HUDEP-2 (cell line): ENCODE results near the gene EML6.
"Not testable (repeated sequence)": the region's sequence is repeated elsewhere in the genome, so short reads cannot be mapped to it uniquely, and the experiment has no call there.

Experiments
- DNase-seq, 76 experiments: peaks; one replicate each; lab custom pipeline; 2025; ENCODE audit not compliant: unreplicated experiment in 76 of 76; lab: John Stamatoyannopoulos, UW

EML6 gene

DNA sequence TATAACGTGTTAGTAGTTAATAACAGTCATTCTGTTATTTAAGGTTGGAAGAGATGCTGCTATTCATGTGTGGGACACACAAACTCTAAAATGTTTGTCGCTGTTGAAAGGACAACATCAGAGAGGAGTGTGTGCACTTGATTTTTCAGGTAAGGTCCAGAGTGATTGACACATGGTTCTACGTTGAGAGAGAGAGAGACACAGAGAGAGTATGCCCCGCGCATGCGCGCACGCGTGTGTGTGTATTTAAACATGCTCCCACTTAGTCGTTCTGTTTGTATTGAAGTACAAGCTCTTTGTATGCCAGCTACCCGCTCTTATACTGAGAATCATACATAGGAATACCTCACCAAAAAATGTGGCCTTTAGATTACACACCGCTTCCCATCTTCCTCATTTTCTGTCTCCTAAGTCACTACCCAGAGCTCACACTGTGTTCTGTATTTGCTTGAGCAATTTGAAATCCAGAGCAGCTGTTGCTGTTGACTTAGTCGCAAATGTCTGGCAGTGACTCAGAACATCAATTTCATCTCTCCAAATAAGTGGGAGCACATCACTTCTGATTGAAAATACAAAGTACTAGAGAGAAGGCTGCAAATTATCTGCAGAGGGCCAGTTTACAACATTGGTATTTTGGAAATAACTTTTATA is 148.1 kb downstream of the EML6 start:
- DNase-seq, result no peak

- no peak for DNase-seq
These were observed 149.3 kb downstream of the EML6 start for GRCh38 chr2:54872780-54873179.

DNA sequence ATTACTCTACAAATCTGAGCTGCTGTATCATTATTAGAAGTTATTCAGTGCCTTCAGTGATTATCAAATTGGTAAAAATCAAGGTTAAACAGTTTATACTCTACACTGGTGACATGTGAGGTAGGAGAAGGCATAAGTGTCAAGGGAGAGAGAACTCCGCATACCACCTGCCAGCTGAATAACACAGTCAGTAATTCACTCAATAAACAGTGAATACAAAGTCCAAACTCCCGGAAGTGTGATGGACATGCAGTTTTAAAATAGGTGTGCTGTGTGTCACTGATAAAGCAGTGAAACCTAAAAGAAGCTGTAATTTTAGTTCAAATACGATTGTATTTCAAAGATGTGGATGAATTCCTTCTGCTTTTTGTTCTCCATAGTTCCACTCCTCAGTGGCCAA is 149.8 kb downstream of the EML6 start:
- not testable (repeated sequence) for DNase-seq

DNA sequence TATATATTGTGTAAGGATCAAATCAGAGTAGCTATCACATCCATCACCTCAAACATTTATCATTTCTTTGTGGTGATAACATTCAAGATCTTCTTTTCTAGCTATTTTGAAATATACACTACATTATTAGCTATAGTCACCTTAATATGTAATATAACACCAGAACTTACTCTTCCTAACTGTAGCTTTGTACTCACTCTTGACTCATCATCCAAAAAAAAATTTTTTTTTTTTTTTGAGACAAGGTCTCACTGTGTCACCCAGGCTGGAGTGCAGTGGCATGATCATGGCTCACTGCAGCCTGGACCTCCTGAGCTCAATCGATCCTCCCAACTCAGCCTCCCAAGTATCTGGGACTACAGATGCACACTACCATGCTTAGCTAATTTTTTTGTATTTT is 153.3 kb downstream of the EML6 start:
- DNase-seq, result no peak

- no peak for DNase-seq
These were observed 154.7 kb downstream of the EML6 start for GRCh38 chr2:54878182-54878581.

GRCh38 chr2:54879032-54879431 is 155.6 kb downstream of the EML6 start:
- no peak for DNase-seq

DNA sequence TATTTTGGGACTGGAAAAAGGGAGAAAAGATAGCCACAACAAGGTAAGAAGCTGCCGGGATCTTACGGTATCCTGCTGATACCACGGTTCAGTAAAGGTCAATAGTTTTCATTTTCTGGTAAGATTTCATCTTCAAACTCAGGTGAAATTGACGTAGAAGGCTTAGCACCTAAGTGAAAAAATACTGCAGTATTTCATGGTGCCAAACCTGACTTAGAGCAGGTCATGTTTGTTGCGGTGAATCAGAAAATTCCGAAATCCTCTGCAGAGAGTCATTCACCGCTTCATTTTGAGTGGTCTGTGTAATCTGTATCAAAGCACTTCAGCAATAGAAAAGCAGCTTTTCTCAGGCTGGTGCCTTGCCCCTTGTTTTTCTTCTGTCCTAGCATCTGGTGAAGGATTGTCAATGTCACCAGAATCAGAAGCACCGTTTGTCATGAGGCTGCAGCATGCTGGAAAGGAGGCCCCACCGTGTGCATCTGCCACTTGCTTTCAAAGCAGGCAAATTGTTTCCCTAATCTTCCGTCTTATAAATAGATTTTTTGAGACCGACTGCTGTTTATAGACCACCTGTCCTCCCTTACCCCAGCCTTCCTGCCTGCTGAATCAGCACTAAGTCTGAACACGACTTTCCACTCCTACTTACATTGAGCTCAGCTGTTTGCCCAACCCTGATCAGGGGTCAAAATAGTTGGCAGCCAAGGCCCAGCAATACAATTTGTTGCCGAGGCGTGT is 156.3 kb downstream of the EML6 start:
- no peak for DNase-seq

DNA sequence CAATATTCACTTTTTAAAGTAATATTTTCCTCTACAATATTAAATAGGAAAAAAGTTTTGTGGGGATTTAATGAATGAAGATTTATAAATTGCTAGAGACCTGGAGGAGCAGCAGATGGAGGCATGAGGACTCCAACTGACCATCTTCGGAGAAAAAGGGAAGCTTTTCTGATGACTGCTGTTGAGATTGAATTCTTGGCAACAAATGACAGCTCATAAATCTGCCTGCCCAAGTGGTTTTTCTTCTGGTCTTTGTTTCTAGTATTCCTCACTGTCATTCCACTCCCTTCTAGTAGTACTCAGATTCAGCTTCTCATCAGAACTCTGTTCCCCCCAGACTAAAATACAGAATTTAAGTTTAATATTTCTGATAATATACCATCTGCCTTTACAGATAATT is 157.0 kb downstream of the EML6 start:
- no peak for DNase-seq

DNA sequence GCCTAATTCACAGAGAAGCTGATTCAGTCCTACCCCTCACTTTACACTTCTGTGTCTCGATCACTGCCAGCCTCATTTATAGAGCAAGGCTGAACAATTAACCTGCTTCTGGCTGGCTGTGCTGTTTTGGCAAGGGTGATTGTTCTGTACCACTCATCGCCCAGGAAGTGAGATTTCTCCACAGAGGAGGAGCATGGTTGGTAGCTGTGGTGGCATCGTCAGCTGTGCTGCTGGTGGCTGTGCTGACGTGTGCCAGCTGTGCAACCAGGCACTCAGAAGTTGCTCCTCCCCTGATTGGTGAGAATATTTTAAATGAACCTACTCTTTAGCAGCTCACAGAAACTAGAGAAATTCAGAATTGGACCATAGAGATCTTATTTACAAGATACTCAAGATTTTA is 158.3 kb downstream of the EML6 start:
- DNase-seq, result no peak

DNA sequence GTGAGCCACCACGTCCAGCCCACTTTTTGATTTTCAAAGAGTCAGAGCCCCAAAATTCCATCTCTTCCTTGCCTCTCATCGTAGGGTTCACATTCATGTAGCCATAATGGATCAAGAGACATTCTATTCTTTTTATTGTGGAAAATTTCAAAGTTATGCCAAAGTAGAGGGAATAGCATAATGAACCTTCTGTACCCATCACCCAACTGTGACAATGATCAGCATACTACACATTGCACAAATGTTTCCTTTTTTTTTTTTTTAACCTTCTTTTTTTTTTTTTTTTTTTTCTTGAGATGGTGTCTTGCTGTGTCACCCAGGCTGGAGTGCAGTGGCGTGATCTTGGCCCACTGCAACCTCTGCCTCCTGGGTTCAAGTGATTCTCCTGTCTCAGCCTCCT is 162.4 kb downstream of the EML6 start:
- DNase-seq, result no peak

- no peak for DNase-seq
These were observed 164.5 kb downstream of the EML6 start for GRCh38 chr2:54887850-54888545.

- no peak for DNase-seq
These were observed 165.6 kb downstream of the EML6 start for GRCh38 chr2:54889053-54889452.

DNA sequence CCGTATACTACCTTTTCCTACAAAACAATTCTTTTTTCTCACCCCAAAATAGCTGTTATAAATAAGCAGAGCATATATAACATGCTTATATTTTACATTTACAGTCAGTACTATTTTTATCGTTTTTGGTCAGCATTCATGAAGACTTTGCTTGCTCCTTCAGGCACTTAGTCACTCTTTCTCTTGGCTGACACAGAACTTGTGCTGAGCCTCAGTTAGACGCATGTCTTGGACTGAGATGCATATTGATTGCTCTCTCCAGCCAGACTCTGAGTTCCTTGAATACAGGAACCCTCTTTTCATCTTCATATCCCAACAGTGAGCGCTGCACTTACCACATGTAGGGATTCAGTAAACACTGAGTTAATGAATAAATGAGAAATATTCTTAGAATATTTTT is 168.4 kb downstream of the EML6 start:
- DNase-seq, result no peak

DNA sequence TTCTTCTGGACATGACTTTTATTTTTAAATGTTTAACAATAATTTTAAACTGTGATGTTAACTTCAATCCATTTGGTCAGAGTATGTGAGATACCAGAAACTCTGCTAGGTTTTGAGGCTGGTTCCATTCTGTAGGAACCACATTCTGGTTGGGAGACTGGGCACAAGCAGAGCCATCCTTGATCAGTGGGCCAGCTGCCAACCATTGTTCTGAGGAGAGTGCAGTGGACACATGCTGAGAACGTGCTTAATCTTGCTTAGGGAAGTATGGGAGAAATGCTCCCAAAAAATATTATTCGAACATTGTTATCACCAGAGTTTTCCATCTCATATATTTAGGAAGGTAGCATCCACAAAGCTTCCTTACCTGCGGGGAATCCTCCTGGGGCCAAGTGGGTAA is 171.0 kb downstream of the EML6 start:
- no peak for DNase-seq

DNA sequence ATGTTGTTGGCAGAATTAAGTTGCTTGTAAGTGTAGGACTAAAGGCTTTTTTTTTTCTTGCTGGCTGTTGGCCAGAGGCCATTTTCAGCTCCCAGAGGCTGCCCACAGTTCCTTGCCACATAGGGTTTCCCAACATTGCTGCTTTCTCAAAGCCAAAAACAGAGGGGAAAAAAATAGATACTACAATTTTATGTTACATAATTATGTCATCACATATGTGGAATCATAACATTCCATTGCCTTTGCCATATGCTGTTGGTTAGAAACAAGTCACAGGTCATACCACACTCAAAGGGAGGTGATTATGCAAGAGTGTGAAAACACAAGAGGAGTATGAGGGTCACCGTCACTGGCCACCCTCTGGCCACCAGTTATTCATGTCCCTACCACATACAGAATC is 172.3 kb downstream of the EML6 start:
- no peak for DNase-seq

GRCh38 chr2:54897420-54898310 is 174.2 kb downstream of the EML6 start:
- no peak for DNase-seq

DNA sequence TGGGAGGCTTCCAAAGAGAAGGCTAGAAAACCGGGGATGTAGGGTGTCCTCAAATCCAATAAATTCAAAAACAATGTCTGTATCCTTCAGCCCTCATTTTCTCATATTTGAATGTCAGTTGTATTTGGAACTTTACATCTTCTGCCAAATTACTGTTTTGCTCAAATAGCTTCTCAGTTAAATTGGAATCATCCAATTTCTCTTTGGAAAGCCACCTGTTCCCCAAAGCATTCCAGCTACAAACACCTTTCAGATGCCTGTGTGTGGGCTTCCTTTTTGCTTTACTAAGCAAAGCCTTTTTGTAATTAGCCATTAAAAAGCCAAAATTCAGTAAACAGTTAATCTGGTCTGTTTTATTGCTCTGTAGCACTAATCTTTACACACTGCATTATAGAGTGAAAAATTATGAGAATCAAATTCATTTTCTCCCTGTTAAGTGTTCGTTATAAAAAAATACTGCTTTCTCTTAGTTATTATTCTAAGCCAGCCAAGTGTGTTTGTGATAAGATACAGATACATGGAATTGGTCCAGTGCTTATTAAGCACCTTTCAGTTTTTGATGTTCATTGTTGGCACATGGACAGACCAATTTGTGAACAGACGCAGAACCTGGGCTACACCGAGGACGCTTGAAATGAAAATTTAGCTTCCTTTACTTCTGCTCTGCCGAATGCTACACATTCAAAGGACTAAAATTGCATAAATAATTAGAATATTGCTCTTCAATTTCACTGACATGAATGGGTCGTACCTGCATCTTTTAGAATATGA is 175.2 kb downstream of the EML6 start:
- no peak for DNase-seq

DNA sequence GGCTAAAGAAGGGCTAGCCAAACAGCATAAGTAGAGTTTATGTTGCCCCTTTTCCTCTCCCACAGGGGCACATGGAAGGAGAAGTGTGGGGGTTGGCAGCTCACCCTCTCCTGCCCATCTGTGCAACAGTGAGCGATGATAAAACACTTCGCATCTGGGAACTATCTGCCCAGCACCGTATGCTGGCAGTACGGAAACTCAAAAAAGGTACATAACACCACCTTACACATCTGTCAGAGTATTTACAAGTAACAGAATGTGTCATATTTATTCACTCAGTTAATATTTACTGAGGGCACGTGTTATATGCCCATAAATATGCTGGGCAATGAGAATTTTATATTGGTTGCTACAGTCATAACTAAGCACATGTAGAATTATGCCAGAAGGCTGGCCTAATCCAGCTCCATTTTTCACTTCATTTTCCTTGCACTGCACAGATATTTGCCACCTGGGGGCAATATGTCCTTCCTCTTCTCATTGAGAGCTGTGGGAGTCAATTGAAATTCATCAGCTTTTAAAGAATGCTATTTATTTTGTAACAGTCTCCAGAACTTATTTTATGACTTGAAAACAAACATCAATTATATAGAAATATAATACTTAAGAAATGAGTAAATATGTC is 176.2 kb downstream of the EML6 start:
- peak in 9 of 76 experiments; percentile 2 to 14 (median 8) for DNase-seq

DNA sequence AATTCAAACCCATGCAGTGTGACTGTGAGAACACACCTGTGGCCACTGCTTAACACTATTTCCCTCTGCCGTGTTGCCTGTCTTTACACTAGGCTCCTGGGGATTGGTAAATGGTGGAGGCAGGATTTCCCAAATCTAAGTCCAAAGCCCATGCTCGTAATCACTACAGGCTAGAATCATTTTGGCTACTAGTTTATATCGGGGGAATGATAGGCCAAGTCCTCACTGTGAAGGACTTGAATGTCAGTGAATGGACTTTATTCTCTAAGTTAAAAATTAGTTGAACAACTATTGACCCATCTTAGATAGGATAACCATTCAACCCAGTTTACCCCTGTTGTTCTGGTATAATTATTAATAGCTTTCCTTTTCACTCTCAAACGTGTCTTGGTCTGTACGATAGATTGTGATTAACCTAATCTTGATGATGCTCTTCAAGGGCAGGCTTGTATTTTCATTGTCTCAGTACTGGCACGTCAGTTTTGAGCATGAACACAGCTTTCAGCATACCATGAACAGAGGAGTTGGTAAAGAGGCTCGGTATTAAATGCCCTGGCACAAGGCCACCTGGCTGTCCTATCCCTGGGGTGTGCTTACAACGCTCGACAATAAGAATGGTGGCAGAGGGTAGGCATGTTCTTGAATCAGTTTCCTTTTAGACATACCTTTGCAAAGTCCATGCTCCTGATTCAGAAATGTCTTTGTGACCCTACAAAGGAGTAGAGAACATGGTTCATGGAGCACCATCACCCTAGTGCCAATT is 177.9 kb downstream of the EML6 start:
- DNase-seq, result no peak
